ENCODE results near the gene MAP3K7CL. TPM values are rescaled to one million over a fixed set of nuclear protein-coding genes. Genes with fewer than 3 reads are reported as not detected.

The MAP3K7CL gene
- total RNA-seq, 4 donors from 2014 or later = 4.9 to 17.3 (median 6.6) TPM

- no peak overlapping the region for H3K27ac ChIP-seq
- H3K36me3 ChIP-seq = no peaks in the 10 kb centered on the region
- no peak for DNase-seq
- TF ChIP-seq CTCF (IDR thresholded peaks at IDR 0.05) (no peak), POLR2A (IDR thresholded peaks at IDR 0.05) (no peak)
- no peaks in the 10 kb centered on the region for H3K9me3 ChIP-seq
- no peaks in the 10 kb centered on the region for H3K4me1 ChIP-seq
- no peak overlapping the region for H3K4me3 ChIP-seq
- no peaks in the 10 kb centered on the region for H3K27me3 ChIP-seq
Measured at GRCh38 chr21:29135481-29135880, 5.0 kb downstream of the MAP3K7CL start.

- Histone ChIP-seq H3K4me1 (no peaks in the 10 kb centered on the region), H3K36me3 (no peaks in the 10 kb centered on the region), H3K27ac (no peak overlapping the region), H3K9me3 (no peaks in the 10 kb centered on the region), H3K27me3 (no peaks in the 10 kb centered on the region), H3K4me3 (no peak overlapping the region)
- no peak for DNase-seq
- TF ChIP-seq CTCF (IDR thresholded peaks at IDR 0.05) (no peak), POLR2A (IDR thresholded peaks at IDR 0.05) (no peak)
Measured at GRCh38 chr21:29136033-29136432, 5.6 kb downstream of the MAP3K7CL start.

- TF ChIP-seq POLR2A (IDR thresholded peaks at IDR 0.05) (no peak), CTCF (IDR thresholded peaks at IDR 0.05) (no peak)
- no peaks in the 10 kb centered on the region for H3K36me3 ChIP-seq
- H3K27me3 ChIP-seq = no peaks in the 10 kb centered on the region
- no peak for DNase-seq
- H3K27ac ChIP-seq = peak overlapping the region in 2 of 4 donors; percentile 11 to 50
- peaks cover 0 to 5% (median 0%) of the 10 kb centered on the region in 4 donors for H3K4me1 ChIP-seq
- no peaks in the 10 kb centered on the region for H3K9me3 ChIP-seq
- H3K4me3 ChIP-seq = no peak overlapping the region
Measured at GRCh38 chr21:29144736-29145353, 14.4 kb downstream of the MAP3K7CL start.

- H3K27ac ChIP-seq = peak overlapping the region in 2 of 4 donors; percentile 11 to 50
- no peaks in the 10 kb centered on the region for H3K9me3 ChIP-seq
- no peaks in the 10 kb centered on the region for H3K27me3 ChIP-seq
- no peak overlapping the region for H3K4me3 ChIP-seq
- peaks cover 0 to 5% (median 0%) of the 10 kb centered on the region in 4 donors for H3K4me1 ChIP-seq
- TF ChIP-seq CTCF (IDR thresholded peaks at IDR 0.05) = no peak
- TF ChIP-seq POLR2A (IDR thresholded peaks at IDR 0.05) = no peak
- H3K36me3 ChIP-seq = no peaks in the 10 kb centered on the region
- DNase-seq = no peak
Measured at GRCh38 chr21:29145354-29145782, 14.9 kb downstream of the MAP3K7CL start.

- peaks cover 0 to 5% (median 0%) of the 10 kb centered on the region in 4 donors for H3K4me1 ChIP-seq
- DNase-seq = no peak
- H3K27ac ChIP-seq = peak overlapping the region in 1 of 4 donors; percentile 50
- no peaks in the 10 kb centered on the region for H3K9me3 ChIP-seq
- no peak for TF ChIP-seq CTCF (IDR thresholded peaks at IDR 0.05)
- no peak for TF ChIP-seq POLR2A (IDR thresholded peaks at IDR 0.05)
- H3K4me3 ChIP-seq = no peak overlapping the region
- no peaks in the 10 kb centered on the region for H3K36me3 ChIP-seq
- no peaks in the 10 kb centered on the region for H3K27me3 ChIP-seq
Measured at GRCh38 chr21:29145852-29146453, 15.5 kb downstream of the MAP3K7CL start.

Data from Peyer's patch (tissue), 4 donors.